ENCODE results near the gene NDFIP2.

Gene NDFIP2

GRCh38 chr13:79480954-79481684, at the start of gene NDFIP2:
Gene NDFIP2, plus strand, starts transcription at chr13:79481155. Its CDS starts 49 bp downstream, at chr13:79481204.
- DNase-seq = peak; percentile 90 to 91

- no peak for DNase-seq
Measured at GRCh38 chr13:79432086-79432485, 48.9 kb upstream of the NDFIP2 start.

GRCh38 chr13:79432992-79433391, 48.0 kb upstream of the NDFIP2 start:
- DNase-seq = no peak

GRCh38 chr13:79434556-79434955, 46.4 kb upstream of the NDFIP2 start:
- DNase-seq = no peak

- DNase-seq = no peak
Measured at GRCh38 chr13:79435561-79435990, 45.4 kb upstream of the NDFIP2 start.

GRCh38 chr13:79439275-79439674, 41.7 kb upstream of the NDFIP2 start:
- no peak for DNase-seq

- no peak for DNase-seq
Measured at GRCh38 chr13:79440958-79441528, 39.9 kb upstream of the NDFIP2 start.

- no peak for DNase-seq
Measured at GRCh38 chr13:79442221-79442620, 38.7 kb upstream of the NDFIP2 start.

- DNase-seq = no peak
Measured at GRCh38 chr13:79442706-79443105, 38.2 kb upstream of the NDFIP2 start.

- DNase-seq = no peak
Measured at GRCh38 chr13:79445968-79446645, 34.8 kb upstream of the NDFIP2 start.

GRCh38 chr13:79447141-79447540, 33.8 kb upstream of the NDFIP2 start:
- no peak for DNase-seq

GRCh38 chr13:79447741-79448140, 33.2 kb upstream of the NDFIP2 start:
- no peak for DNase-seq

- DNase-seq = no peak
Measured at GRCh38 chr13:79448413-79448812, 32.5 kb upstream of the NDFIP2 start.

- DNase-seq = no peak
Measured at GRCh38 chr13:79450110-79450509, 30.8 kb upstream of the NDFIP2 start.

- no peak for DNase-seq
Measured at GRCh38 chr13:79451500-79451962, 29.4 kb upstream of the NDFIP2 start.

- no peak for DNase-seq
Measured at GRCh38 chr13:79452239-79452913, 28.6 kb upstream of the NDFIP2 start.

- DNase-seq = no peak
Measured at GRCh38 chr13:79455331-79455730, 25.6 kb upstream of the NDFIP2 start.

GRCh38 chr13:79456051-79456450, 24.9 kb upstream of the NDFIP2 start:
- no peak for DNase-seq

GRCh38 chr13:79456656-79457365, 24.1 kb upstream of the NDFIP2 start:
- no peak for DNase-seq

GRCh38 chr13:79457390-79457789, 23.6 kb upstream of the NDFIP2 start:
- DNase-seq = no peak

GRCh38 chr13:79457948-79458347, 23.0 kb upstream of the NDFIP2 start:
- DNase-seq = no peak

GRCh38 chr13:79458436-79458835, 22.5 kb upstream of the NDFIP2 start:
- DNase-seq = no peak

GRCh38 chr13:79459906-79460305, 21.0 kb upstream of the NDFIP2 start:
- DNase-seq = no peak

Data from NCI-H187 (cell line).